SKM-1 (cell line): ENCODE results near the gene MAGI1.
"Not testable (repeated sequence)": the region's sequence is repeated elsewhere in the genome, so short reads cannot be mapped to it uniquely, and the experiment has no call there.

Source experiments
- DNase-seq: peaks from one replicate; lab custom pipeline; 2025; ENCODE audit not compliant: unreplicated experiment; lab: John Stamatoyannopoulos, UW

The MAGI1 gene

DNA sequence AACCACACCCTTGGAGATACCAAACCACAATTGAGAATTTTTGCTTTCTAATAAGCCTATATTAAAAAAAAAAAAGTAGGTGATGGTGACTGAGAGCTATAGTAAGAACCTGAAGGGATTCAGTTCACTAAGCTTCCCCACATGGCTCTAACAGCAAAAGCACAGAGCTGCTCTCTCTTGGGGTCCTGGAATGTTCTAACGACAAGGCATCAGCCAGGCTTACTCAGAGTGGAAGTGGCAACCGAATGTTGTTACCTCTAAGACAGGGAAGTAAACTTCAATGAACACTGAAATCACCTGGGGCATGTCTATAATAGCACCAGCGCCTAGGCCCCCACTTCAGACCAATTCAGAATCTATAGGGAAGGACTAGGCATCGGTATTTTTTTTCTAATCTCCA lies 397.7 kb downstream of the MAGI1 start:
- DNase-seq = no peak

- no peak for DNase-seq
These were observed 399.3 kb downstream of the MAGI1 start for GRCh38 chr3:65639444-65639843.

- no peak for DNase-seq
These were observed 400.4 kb downstream of the MAGI1 start for GRCh38 chr3:65638301-65638700.

GRCh38 chr3:65636326-65636725 lies 402.4 kb downstream of the MAGI1 start:
- DNase-seq = no peak

GRCh38 chr3:65635657-65636056 lies 403.1 kb downstream of the MAGI1 start:
- no peak for DNase-seq

GRCh38 chr3:65633018-65633638 lies 405.6 kb downstream of the MAGI1 start:
- no peak for DNase-seq

DNA sequence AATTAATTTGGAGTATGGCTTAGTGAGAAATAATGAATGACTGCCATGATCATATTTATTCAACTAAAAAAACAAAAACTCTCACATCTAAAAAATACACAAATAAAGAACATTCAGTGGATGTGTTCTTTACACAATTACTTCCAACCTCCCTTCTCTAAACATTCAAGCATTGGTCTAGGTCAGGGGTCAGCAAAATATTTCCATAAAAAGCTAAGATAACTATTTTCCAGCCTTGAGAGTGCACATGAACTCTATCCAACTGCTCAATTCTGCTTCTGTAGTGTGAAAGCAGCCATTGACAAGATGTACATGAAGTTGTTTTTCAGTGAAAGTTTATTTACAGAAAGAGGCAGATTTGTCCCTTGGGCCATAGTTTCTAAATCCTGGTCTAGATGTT lies 406.3 kb downstream of the MAGI1 start:
- DNase-seq = no peak

GRCh38 chr3:65628978-65629377 lies 409.7 kb downstream of the MAGI1 start:
- DNase-seq = no peak

GRCh38 chr3:65627062-65627461 lies 411.7 kb downstream of the MAGI1 start:
- no peak for DNase-seq

GRCh38 chr3:65625305-65625704 lies 413.4 kb downstream of the MAGI1 start:
- no peak for DNase-seq

DNA sequence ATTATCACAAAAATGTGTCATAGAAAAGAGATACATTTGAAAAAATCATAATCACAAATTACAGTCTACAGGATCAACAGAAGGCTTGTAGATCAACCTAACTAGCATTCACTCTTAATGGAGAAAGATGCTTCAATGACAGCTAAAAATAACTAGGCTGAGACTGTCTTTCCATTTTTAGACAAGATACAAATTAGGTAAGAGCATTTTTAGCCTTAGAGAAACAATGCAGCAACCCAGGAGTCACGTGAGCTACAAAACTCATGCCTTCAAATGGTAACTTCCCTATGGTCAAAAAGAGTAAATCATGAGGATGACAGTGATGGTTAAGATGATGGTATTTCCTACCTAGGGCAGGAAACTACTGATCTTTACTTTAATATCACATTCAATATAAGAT lies 415.4 kb downstream of the MAGI1 start:
- DNase-seq = no peak

DNA sequence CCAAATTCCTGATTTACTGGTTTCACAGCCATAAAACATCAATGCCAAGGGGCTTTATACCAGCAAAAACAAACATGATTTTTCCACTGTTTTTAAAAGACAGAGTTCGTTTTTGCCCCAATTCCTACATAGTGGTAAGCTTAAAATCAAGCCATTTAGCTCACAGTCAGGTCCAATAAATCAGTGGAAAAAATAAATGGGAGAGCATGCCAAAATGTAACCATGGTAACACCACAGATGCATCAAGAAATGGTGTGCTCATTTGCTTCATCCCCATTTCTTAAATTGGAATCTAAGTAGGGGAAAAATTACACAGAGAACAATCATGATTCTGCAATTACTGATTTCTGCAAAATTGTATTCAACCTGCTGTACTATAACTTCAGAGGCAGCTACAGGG lies 418.8 kb downstream of the MAGI1 start:
- DNase-seq = no peak

DNA sequence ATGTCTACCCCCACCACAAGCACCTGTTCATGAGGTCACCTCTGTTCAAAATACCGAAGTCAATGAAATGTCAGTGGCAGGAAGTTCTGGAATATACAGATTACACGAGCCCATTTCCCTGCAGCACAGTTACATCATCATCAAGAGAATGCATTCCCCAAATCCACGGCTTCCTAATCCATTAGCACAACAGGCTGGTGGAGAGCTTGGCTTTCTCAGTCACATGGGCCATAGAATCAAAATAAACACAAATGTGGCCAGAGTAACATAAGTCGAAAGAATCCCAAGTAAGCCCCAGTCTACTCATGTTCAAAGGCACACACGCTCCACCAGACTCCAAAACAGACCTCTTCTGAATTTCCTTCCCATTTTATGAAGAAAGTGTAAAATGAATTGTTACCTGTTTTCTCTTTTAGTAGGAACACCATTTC lies 419.3 kb downstream of the MAGI1 start:
- DNase-seq = no peak

- DNase-seq = no peak
These were observed 420.1 kb downstream of the MAGI1 start for GRCh38 chr3:65618599-65618998.

DNA sequence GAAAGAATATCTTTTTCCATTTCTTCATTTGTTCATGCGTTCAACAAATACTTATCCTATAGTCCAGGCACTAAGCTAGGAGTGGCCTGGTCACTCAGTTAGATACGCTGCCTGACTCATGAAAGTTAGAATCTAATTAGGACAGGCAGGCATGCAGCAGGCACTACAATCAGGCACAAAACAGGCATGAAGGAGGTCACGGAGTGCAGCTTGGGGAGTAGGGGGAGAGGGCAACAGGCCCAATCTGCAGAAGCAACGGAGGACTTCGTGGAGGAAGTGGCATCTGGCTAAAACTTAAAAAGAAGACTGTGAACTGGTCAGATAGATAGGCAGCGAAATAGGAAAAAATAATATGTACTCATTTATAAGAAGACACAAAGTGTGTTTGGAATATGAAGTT lies 420.9 kb downstream of the MAGI1 start:
- no peak for DNase-seq

DNA sequence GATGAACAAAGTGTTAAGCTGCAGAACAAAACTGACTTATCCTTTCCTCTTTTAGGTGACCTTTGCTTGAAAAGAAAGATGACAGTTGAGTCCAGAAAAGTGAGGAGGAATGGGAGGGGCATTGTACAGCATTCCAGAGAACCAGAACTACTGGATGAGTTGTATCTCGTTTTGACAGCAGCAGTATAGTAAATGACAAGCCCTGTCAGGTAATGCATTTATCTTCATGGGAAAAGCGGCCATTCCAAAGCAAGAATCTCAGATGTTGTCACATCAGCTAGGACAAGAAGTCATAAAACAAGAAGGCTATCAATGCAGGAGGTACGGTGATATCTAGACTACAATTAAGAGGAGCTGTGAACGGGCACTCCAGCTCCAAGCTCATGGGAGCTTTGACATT lies 421.5 kb downstream of the MAGI1 start:
- no peak for DNase-seq

DNA sequence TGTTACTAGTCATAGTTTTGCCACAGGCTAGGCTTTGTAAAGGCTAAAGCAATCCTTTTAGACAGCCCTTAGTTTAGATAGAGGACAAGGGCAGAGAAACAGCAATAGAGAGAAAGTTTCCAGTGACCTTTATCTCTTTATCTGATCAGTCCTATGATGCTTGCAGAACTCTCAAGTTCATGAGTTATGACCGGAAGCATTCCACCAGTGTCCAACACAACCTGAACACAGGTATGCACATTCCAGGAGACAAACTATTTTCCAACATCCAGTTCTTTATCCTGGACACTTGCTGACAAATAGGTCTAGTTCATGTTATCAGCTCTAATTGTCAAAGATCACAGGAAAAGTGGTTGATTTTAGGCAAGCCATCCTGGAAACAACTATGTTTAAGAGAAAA lies 422.2 kb downstream of the MAGI1 start:
- DNase-seq = no peak

- no peak for DNase-seq
These were observed 423.4 kb downstream of the MAGI1 start for GRCh38 chr3:65615329-65615728.

- no peak for DNase-seq
These were observed 424.1 kb downstream of the MAGI1 start for GRCh38 chr3:65614585-65614984.

DNA sequence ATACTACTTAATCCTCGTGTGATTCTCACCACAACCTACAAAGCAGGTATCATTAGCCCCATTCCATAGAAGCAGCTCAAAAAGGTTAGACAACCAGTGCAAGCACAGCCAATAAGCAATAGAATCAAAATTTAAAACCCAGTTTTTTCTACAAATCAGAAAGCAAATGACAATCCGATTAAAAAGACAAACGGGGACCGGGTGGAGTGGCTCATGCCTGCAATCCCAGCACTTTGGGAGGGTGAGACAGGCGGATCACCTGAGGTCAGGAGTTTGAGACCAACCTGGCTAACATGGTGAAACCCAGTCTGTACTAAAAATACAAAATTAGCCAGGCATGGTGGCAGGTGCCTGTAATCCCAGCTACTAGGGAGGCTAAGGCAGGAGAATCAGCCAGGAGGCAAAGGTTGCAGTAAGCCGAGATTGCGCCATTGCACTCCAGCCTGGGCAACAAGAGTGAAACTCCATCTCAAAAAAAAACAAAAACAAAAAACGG lies 430.7 kb downstream of the MAGI1 start:
- not testable (repeated sequence) for DNase-seq

GRCh38 chr3:65607101-65607500 lies 431.6 kb downstream of the MAGI1 start:
- DNase-seq = no peak

- DNase-seq = no peak
These were observed 432.8 kb downstream of the MAGI1 start for GRCh38 chr3:65605876-65606432.
